Measurements from ENCODE around the gene BRD3. TPM values are rescaled to one million over a fixed set of nuclear protein-coding genes. Genes with fewer than 3 reads are reported as not detected.

Gene BRD3
- total RNA-seq, 1 experiment from 2014 or later: 63.1 TPM

- Mint-ChIP-seq H3K4me1 (no peaks in the 10 kb centered on the region), H3K27me3 (ENCODE audit: low read depth) (no peaks in the 10 kb centered on the region), H3K9me3 (no peaks in the 10 kb centered on the region), H3K27ac (peak overlapping the region in 2 of 3 experiments; percentile 70 to 79; a peak in 3 of 7 replicates), H3K36me3 (ENCODE audit: insufficient read depth in 1 of 3, low read depth in 3 of 3) (peaks cover 29 to 82% (median 80%) of the 10 kb centered on the region in 3 experiments), H3K4me3 (no peak overlapping the region)
- no peak overlapping the region for H3K56ac ChIP-seq (ENCODE audit: insufficient read length, low read depth, low read length)
- no peak overlapping the region for H2AK5ac ChIP-seq (ENCODE audit: insufficient read length, low read length)
- H3K27ac ChIP-seq (ENCODE audit: insufficient read length, low read depth, low read length): no peak overlapping the region
- H2BK12ac ChIP-seq (ENCODE audit: insufficient read length, low read depth, low read length): no peak overlapping the region
- H4K8ac ChIP-seq (replicated peaks; ENCODE audit: insufficient read length, low read depth, low read length): no peak overlapping the region
- H3K79me1 ChIP-seq (ENCODE audit: insufficient read depth, low read depth, low read length, poor library complexity, severe bottlenecking): no peaks in the 10 kb centered on the region
- no peak overlapping the region for H4K91ac ChIP-seq (ENCODE audit: insufficient read length, low read depth, low read length)
- H3K4ac ChIP-seq (ENCODE audit: low read depth, low read length): no peak overlapping the region
- no peak overlapping the region for H2BK120ac ChIP-seq (ENCODE audit: low read depth, low read length, poor library complexity, severe bottlenecking)
- H3K9ac ChIP-seq (ENCODE audit: extremely low read depth, insufficient read length, low read length): no peak overlapping the region
- TF ChIP-seq CTCF (conservative IDR thresholded peaks at IDR 0.05): no peak
- H4K20me1 ChIP-seq (ENCODE audit: control insufficient read depth, insufficient read depth, insufficient read length): no peaks in the 10 kb centered on the region
- DNase-seq: no peak
- H3K4me2 ChIP-seq (ENCODE audit: insufficient read depth, insufficient read length, low read length): no peak overlapping the region
- H3K14ac ChIP-seq (ENCODE audit: insufficient read depth, low read length): no peak overlapping the region
- H3K79me2 ChIP-seq (ENCODE audit: insufficient read depth, low read length): no peaks in the 10 kb centered on the region
- no peak overlapping the region for H3K18ac ChIP-seq (ENCODE audit: insufficient read length, low read depth, low read length)
- H3K23ac ChIP-seq (ENCODE audit: insufficient read length, low read depth, low read length): no peak overlapping the region
- H4K5ac ChIP-seq (ENCODE audit: insufficient read length, low read depth, low read length): no peak overlapping the region
- no peaks in the 10 kb centered on the region for H3K4me1 ChIP-seq (ENCODE audit: insufficient read depth, low read length)
- no peaks in the 10 kb centered on the region for H3K9me3 ChIP-seq (ENCODE audit: control insufficient read depth, low read depth, low read length)
- WGBS (ENCODE audit: extremely low coverage, insufficient read length, low lambda C conversion rate): no CpG with 5 or more reads among the region's 12 CpGs
- H3K27me3 ChIP-seq (ENCODE audit: insufficient read depth, low read length): no peaks in the 10 kb centered on the region
- no peak overlapping the region for H2AFZ ChIP-seq (ENCODE audit: low read length)
- H2BK20ac ChIP-seq (ENCODE audit: low read depth, low read length, poor library complexity, severe bottlenecking): no peak overlapping the region
- no peaks in the 10 kb centered on the region for H3K23me2 ChIP-seq (ENCODE audit: insufficient read length, low read depth, low read length, poor library complexity, severe bottlenecking)
- H2BK5ac ChIP-seq (ENCODE audit: insufficient read length, low read length): no peak overlapping the region
- H2BK15ac ChIP-seq (ENCODE audit: low read depth, low read length): no peak overlapping the region
- no peak overlapping the region for H3T11ph ChIP-seq (ENCODE audit: low read length)
These were observed 19.3 kb downstream of the BRD3 start for GRCh38 chr9:134048582-134048968.

All from H9 (cell line).